ENCODE data around the gene ZBTB38. TPM values are rescaled to one million over a fixed set of nuclear protein-coding genes. Genes with fewer than 3 reads are reported as not detected.

The ZBTB38 gene
- total and polyA plus RNA-seq, 2 donors from 2014 or later, result 8.6 to 113 TPM

DNA sequence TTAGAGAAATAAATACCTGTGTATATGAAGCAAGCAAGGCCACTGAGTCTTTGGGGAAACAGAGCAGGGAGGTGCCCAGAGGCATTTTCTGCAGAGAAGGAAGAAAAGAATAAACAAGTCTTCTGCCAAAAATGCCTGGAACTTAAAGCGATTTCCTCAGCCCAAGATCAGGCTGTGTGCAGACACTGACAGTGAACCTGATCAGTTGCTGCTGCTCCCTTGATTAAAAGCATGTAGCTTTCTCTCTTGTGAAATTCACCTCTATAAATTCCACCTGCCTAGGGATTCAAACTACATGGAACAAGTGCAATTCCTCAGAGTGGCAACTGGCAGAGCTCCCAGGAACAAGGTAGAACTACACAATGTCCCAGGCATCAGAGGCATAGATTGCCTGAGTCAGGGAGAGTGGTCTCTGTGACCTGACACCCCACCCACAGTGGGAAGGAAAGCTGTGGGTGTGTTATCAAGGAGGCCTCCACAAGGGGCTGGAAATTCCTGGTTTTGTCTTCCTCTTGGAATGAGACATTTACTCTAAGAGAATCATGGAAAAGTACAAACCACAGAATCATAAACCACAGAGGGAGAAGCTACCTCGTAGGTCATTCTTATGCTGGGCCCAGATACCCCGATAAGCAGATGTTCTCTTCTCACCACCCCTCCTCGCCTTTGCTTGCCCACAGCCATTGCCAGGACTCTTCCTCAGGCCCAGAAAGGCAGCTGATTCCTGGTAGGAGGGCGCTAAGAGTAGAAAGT, 1.8 kb upstream of the ZBTB38 start:
- no peaks in the 10 kb centered on the region for H3K9me3 ChIP-seq (ENCODE audit: control insufficient read depth in 2 of 3, insufficient read depth in 1 of 3, low read length in 3 of 3)
- no peak for TF ChIP-seq CTCF (IDR thresholded peaks at IDR 0.05; ENCODE audit: borderline replicate concordance, extremely low read depth, insufficient read depth)
- FAIRE-seq, result no peak
- no peak overlapping the region for H3K4me3 ChIP-seq (ENCODE audit: low read length in 3 of 3)
- peak overlapping the region in 1 of 3 donors; percentile 30 for H3K9ac ChIP-seq (ENCODE audit: low read length in 3 of 3)
- no peaks in the 10 kb centered on the region for H3K27me3 ChIP-seq (ENCODE audit: control insufficient read depth, insufficient read depth, low read length)
- H3K4me1 ChIP-seq (ENCODE audit: control insufficient read depth in 2 of 3, insufficient read depth in 2 of 3, low read depth in 1 of 3, low read length in 3 of 3), result peaks cover 3 to 11% (median 8%) of the 10 kb centered on the region in 3 donors
- H3K27ac ChIP-seq (ENCODE audit: low read depth in 2 of 2, low read length in 2 of 2), result peak overlapping the region; percentile 91 to 94
- H3K36me3 ChIP-seq (ENCODE audit: control insufficient read depth in 2 of 3, insufficient read depth in 3 of 3, low read length in 3 of 3), result peaks cover 0 to 2% (median 0%) of the 10 kb centered on the region in 3 donors
- intact Hi-C loops (cut with DNase I), result no loop called here
- DNase-seq, result peak in 1 of 5 donors; percentile 43

GRCh38 chr3:141367038-141367730, 1.1 kb upstream of the ZBTB38 start:
- Histone ChIP-seq H3K9ac (ENCODE audit: low read length in 3 of 3) (no peak overlapping the region), H3K4me3 (ENCODE audit: low read length in 3 of 3) (no peak overlapping the region), H3K27me3 (ENCODE audit: control insufficient read depth, insufficient read depth, low read length) (no peaks in the 10 kb centered on the region), H3K4me1 (ENCODE audit: control insufficient read depth in 2 of 3, insufficient read depth in 2 of 3, low read depth in 1 of 3, low read length in 3 of 3) (peaks cover 3 to 11% (median 8%) of the 10 kb centered on the region in 3 donors), H3K9me3 (ENCODE audit: control insufficient read depth in 2 of 3, insufficient read depth in 1 of 3, low read length in 3 of 3) (no peaks in the 10 kb centered on the region), H3K27ac (ENCODE audit: low read depth in 2 of 2, low read length in 2 of 2) (peak overlapping the region; percentile 91 to 94), H3K36me3 (ENCODE audit: control insufficient read depth in 2 of 3, insufficient read depth in 3 of 3, low read length in 3 of 3) (peaks cover 0 to 2% (median 0%) of the 10 kb centered on the region in 3 donors)
- DNase-seq (no peak), FAIRE-seq (no peak)
- TF ChIP-seq CTCF (IDR thresholded peaks at IDR 0.05; ENCODE audit: borderline replicate concordance, extremely low read depth, insufficient read depth), result no peak
- intact Hi-C loops (cut with DNase I), result no loop called here

GRCh38 chr3:141368925-141369794, 856 bp downstream of the ZBTB38 start:
- Histone ChIP-seq H3K27ac (ENCODE audit: low read depth in 2 of 2, low read length in 2 of 2) (peak overlapping the region; percentile 91 to 94), H3K9ac (ENCODE audit: low read length in 3 of 3) (peak overlapping the region in 2 of 3 donors; percentile 2 to 8), H3K27me3 (ENCODE audit: control insufficient read depth, insufficient read depth, low read length) (no peaks in the 10 kb centered on the region), H3K4me3 (ENCODE audit: low read length in 3 of 3) (peak overlapping the region in 2 of 3 donors; percentile 33 to 40), H3K4me1 (ENCODE audit: control insufficient read depth in 2 of 3, insufficient read depth in 2 of 3, low read depth in 1 of 3, low read length in 3 of 3) (peaks cover 3 to 11% (median 8%) of the 10 kb centered on the region in 3 donors), H3K9me3 (ENCODE audit: control insufficient read depth in 2 of 3, insufficient read depth in 1 of 3, low read length in 3 of 3) (no peaks in the 10 kb centered on the region), H3K36me3 (ENCODE audit: control insufficient read depth in 2 of 3, insufficient read depth in 3 of 3, low read length in 3 of 3) (peaks cover 0 to 2% (median 0%) of the 10 kb centered on the region in 3 donors)
- DNase-seq (no peak), FAIRE-seq (no peak)
- intact Hi-C loops (cut with DNase I), result no loop called here
- TF ChIP-seq CTCF (IDR thresholded peaks at IDR 0.05; ENCODE audit: borderline replicate concordance, extremely low read depth, insufficient read depth), result no peak
